GM12878 (cell line): ENCODE data around the gene LMOD3. TPM values are rescaled to one million over a fixed set of nuclear protein-coding genes. Genes with fewer than 3 reads are reported as not detected.
A peak's percentile ranks its signal among the peaks of the same experiment; 100 is the strongest.

Source experiments
- CEBPB ChIP-seq, 2 experiments: fragments of 150-350 bp in 1 of 2; IDR thresholded peaks; 2 replicates each; pipeline ENCODE4 v1.6.1; 2012 to 2014; ENCODE audit warnings: low read depth in 2 of 2, low read length in 2 of 2, borderline replicate concordance in 1 of 2, inconsistent platforms in 1 of 2
- EGR1 ChIP-seq, 2 experiments: IDR thresholded peaks; 1 replicate in 1 of 2; 2 replicates in 1 of 2; pipeline ENCODE4 v1.6.1; 2011 to 2012; ENCODE audit warnings: low read depth in 2 of 2, low read length in 2 of 2, borderline replicate concordance in 1 of 2, mild to moderate bottlenecking in 1 of 2, moderate library complexity in 1 of 2
- HDAC6 ChIP-seq: fragments of 200-600 bp; sonication (generic); IDR thresholded peaks from one replicate; pipeline ENCODE4 v1.8.0; 2017; ENCODE audit warnings: antibody characterized with exemption; ENCODE audit not compliant: unreplicated experiment
- KDM1A ChIP-seq: fragments of 200-600 bp; sonication (generic); IDR thresholded peaks from 2 replicates; pipeline ENCODE4 v1.6.1; 2016; ENCODE audit warnings: borderline replicate concordance
- MXI1 ChIP-seq: fragments of 150-350 bp; IDR thresholded peaks from 2 replicates; pipeline ENCODE4 v1.6.1; 2011; ENCODE audit warnings: low read depth, mild to moderate bottlenecking, inconsistent platforms, low read length, improper control_type of control experiment
- NBN ChIP-seq: fragments of 450-650 bp; IDR thresholded peaks from 2 replicates; pipeline ENCODE4 v1.6.1; 2016
- NFXL1 ChIP-seq: fragments of 450-650 bp; IDR thresholded peaks from 2 replicates; pipeline ENCODE4 v1.6.1; 2017; ENCODE audit warnings: antibody characterized with exemption, mild to moderate bottlenecking, borderline replicate concordance
- NFYB ChIP-seq: IDR thresholded peaks from 2 replicates; pipeline ENCODE4 v1.6.1; 2011; ENCODE audit warnings: low read depth, mild to moderate bottlenecking, low read length, improper control_type of control experiment, moderate library complexity; ENCODE audit not compliant: insufficient read depth
- PML ChIP-seq: IDR thresholded peaks from 2 replicates; pipeline ENCODE4 v1.6.1; 2012; ENCODE audit warnings: low read length, inconsistent platforms
- RUNX3 ChIP-seq: IDR thresholded peaks from 2 replicates; pipeline ENCODE4 v1.6.1; 2012; ENCODE audit warnings: low read length, inconsistent platforms
- TCF12 ChIP-seq: IDR thresholded peaks from 2 replicates; pipeline ENCODE4 v1.6.1; 2011; ENCODE audit warnings: low read depth, mild to moderate bottlenecking, low read length
- ZBTB40 ChIP-seq: fragments of 450-650 bp; IDR thresholded peaks from 2 replicates; pipeline ENCODE4 v1.6.1; 2016; ENCODE audit warnings: mild to moderate bottlenecking, moderate library complexity, borderline replicate concordance
- ZNF207 ChIP-seq: fragments of 450-650 bp; IDR thresholded peaks from 2 replicates; pipeline ENCODE4 v1.6.1; 2014; ENCODE audit warnings: antibody characterized with exemption, mild to moderate bottlenecking, borderline replicate concordance
- ZNF274 ChIP-seq: IDR thresholded peaks from one replicate; pipeline ENCODE4 v1.8.0; 2011; ENCODE audit not compliant: insufficient read length, insufficient read depth
- polyA plus RNA-seq, 11 experiments: library from polyadenylated mRNA; depleted of rRNA in 4 of 11; unstranded in 6 of 11; stranded (reverse) in 5 of 11; fragments of >200 nt; fragmentation: Nextera tagmentation in 4 of 11; fragmentation: Illumina TruSeq in 1 of 11; extraction: Ambion mirVana in 4 of 11; extraction: Trizol in 1 of 11; gene quantifications; 1 replicate in 1 of 11; 2 replicates in 10 of 11; pipeline versions ENCODE4 v1.2.1 to v1.2.3, GENCODE V29; 2011 to 2016; ENCODE audit warnings: inconsistent platforms in 2 of 11, missing spikeins in 2 of 11, low read depth in 1 of 11
- total RNA-seq, 4 experiments: library from RNA; depleted of rRNA in 3 of 4; stranded (reverse); fragments of >200 nt in 3 of 4; fragmentation: Illumina TruSeq in 1 of 4; extraction: Trizol in 1 of 4; gene quantifications; 2 replicates each; pipeline versions ENCODE4 v1.2.1 to v1.2.3, GENCODE V29; 2013 to 2021
- TF ChIP-seq, protein P1 (sequence below): IDR thresholded peaks from 2 replicates; pipeline ENCODE4 v1.6.1; 2012; ENCODE audit warnings: improper control_type of control experiment, low read depth, low read length; ENCODE audit not compliant: insufficient replicate concordance
- TF ChIP-seq, protein P2 (sequence below): fragments of 450-650 bp; IDR thresholded peaks from 2 replicates; pipeline ENCODE4 v1.6.1; 2017; ENCODE audit warnings: mild to moderate bottlenecking
- TF ChIP-seq, protein P3 (sequence below): fragments of 450-650 bp; IDR thresholded peaks from 2 replicates; pipeline ENCODE4 v1.6.1; 2017; ENCODE audit warnings: antibody characterized with exemption, mild to moderate bottlenecking, moderate library complexity

LMOD3 gene
- total and polyA plus RNA-seq, 10 of the 15 experiments (the other 5 are each of a cell fraction or from before 2014, with no cell fraction given): 0.04 to 0.20 (median 0.09) TPM; not detected in 1

- TF ChIP-seq, protein P1, sequence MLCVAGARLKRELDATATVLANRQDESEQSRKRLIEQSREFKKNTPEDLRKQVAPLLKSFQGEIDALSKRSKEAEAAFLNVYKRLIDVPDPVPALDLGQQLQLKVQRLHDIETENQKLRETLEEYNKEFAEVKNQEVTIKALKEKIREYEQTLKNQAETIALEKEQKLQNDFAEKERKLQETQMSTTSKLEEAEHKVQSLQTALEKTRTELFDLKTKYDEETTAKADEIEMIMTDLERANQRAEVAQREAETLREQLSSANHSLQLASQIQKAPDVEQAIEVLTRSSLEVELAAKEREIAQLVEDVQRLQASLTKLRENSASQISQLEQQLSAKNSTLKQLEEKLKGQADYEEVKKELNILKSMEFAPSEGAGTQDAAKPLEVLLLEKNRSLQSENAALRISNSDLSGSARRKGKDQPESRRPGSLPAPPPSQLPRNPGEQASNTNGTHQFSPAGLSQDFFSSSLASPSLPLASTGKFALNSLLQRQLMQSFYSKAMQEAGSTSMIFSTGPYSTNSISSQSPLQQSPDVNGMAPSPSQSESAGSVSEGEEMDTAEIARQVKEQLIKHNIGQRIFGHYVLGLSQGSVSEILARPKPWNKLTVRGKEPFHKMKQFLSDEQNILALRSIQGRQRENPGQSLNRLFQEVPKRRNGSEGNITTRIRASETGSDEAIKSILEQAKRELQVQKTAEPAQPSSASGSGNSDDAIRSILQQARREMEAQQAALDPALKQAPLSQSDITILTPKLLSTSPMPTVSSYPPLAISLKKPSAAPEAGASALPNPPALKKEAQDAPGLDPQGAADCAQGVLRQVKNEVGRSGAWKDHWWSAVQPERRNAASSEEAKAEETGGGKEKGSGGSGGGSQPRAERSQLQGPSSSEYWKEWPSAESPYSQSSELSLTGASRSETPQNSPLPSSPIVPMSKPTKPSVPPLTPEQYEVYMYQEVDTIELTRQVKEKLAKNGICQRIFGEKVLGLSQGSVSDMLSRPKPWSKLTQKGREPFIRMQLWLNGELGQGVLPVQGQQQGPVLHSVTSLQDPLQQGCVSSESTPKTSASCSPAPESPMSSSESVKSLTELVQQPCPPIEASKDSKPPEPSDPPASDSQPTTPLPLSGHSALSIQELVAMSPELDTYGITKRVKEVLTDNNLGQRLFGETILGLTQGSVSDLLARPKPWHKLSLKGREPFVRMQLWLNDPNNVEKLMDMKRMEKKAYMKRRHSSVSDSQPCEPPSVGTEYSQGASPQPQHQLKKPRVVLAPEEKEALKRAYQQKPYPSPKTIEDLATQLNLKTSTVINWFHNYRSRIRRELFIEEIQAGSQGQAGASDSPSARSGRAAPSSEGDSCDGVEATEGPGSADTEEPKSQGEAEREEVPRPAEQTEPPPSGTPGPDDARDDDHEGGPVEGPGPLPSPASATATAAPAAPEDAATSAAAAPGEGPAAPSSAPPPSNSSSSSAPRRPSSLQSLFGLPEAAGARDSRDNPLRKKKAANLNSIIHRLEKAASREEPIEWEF: no peak
- TF ChIP-seq ZBTB40 (no peak), RUNX3 (no peak), ZNF207 (no peak), NBN (0 out of 2 replicates have a peak, but pooled peaks have one; percentile 32), CEBPB (IDR thresholded peaks at IDR 0.05; ENCODE audit: borderline replicate concordance in 1 of 2, low read depth in 2 of 2, low read length in 2 of 2) (no peak), PML (no peak), EGR1 (IDR thresholded peaks at IDR 0.05; ENCODE audit: borderline replicate concordance in 1 of 2, low read depth in 2 of 2, low read length in 2 of 2) (no peak), HDAC6 (no peak), TCF12 (no peak), KDM1A (no peak), NFYB (no peak), ZNF274 (no peak), NFXL1 (no peak), MXI1 (no peak)
- TF ChIP-seq, protein P2, sequence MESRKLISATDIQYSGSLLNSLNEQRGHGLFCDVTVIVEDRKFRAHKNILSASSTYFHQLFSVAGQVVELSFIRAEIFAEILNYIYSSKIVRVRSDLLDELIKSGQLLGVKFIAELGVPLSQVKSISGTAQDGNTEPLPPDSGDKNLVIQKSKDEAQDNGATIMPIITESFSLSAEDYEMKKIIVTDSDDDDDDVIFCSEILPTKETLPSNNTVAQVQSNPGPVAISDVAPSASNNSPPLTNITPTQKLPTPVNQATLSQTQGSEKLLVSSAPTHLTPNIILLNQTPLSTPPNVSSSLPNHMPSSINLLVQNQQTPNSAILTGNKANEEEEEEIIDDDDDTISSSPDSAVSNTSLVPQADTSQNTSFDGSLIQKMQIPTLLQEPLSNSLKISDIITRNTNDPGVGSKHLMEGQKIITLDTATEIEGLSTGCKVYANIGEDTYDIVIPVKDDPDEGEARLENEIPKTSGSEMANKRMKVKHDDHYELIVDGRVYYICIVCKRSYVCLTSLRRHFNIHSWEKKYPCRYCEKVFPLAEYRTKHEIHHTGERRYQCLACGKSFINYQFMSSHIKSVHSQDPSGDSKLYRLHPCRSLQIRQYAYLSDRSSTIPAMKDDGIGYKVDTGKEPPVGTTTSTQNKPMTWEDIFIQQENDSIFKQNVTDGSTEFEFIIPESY: no peak
- TF ChIP-seq, protein P3, sequence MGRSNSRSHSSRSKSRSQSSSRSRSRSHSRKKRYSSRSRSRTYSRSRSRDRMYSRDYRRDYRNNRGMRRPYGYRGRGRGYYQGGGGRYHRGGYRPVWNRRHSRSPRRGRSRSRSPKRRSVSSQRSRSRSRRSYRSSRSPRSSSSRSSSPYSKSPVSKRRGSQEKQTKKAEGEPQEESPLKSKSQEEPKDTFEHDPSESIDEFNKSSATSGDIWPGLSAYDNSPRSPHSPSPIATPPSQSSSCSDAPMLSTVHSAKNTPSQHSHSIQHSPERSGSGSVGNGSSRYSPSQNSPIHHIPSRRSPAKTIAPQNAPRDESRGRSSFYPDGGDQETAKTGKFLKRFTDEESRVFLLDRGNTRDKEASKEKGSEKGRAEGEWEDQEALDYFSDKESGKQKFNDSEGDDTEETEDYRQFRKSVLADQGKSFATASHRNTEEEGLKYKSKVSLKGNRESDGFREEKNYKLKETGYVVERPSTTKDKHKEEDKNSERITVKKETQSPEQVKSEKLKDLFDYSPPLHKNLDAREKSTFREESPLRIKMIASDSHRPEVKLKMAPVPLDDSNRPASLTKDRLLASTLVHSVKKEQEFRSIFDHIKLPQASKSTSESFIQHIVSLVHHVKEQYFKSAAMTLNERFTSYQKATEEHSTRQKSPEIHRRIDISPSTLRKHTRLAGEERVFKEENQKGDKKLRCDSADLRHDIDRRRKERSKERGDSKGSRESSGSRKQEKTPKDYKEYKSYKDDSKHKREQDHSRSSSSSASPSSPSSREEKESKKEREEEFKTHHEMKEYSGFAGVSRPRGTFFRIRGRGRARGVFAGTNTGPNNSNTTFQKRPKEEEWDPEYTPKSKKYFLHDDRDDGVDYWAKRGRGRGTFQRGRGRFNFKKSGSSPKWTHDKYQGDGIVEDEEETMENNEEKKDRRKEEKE: peak; percentile 78
Observed at GRCh38 chr3:69088063-69088462, 34.3 kb downstream of the LMOD3 start (continued).
